Stomach (tissue), 9 donors: ENCODE data around the gene ITK. TPM values are rescaled to one million over a fixed set of nuclear protein-coding genes. Genes with fewer than 3 reads are reported as not detected.
"Not testable (repeated sequence)": the region's sequence is repeated elsewhere in the genome, so short reads cannot be mapped to it uniquely, and the experiment has no call there.

Experiments
- DNase-seq, 2 donors: peaks; one replicate each; pipeline versions ENCODE4 v3.0.0 to v3.0.0-alpha.2; 2013 to 2019
- H3K27ac ChIP-seq, 5 donors: fragments of 200-600 bp in 4 of 5; sonication (generic) in 4 of 5; one replicate each; pipeline ENCODE4 v1.5.1; 2013 to 2019; ENCODE audit warnings: mild to moderate bottlenecking in 1 of 5, moderate library complexity in 1 of 5
- H3K27me3 ChIP-seq, 3 donors: fragments of 200-600 bp; sonication (generic); one replicate each; pipeline ENCODE4 v1.5.1; 2017 to 2019; ENCODE audit warnings: mixed run types in 1 of 3
- H3K36me3 ChIP-seq, 4 donors: fragments of 200-600 bp; sonication (generic); 1 replicate in 3 of 4; 2 replicates in 1 of 4; pipeline ENCODE4 v1.5.1; 2016 to 2019
- H3K4me1 ChIP-seq, 4 donors: fragments of 200-600 bp; sonication (generic); one replicate each; pipeline ENCODE4 v1.5.1; 2016 to 2019
- H3K4me3 ChIP-seq, 4 donors: fragments of 200-600 bp; sonication (generic) in 3 of 4; one replicate each; pipeline ENCODE4 v1.5.1; 2016 to 2019; ENCODE audit warnings: mild to moderate bottlenecking in 1 of 4
- H3K9me3 ChIP-seq, 4 donors: fragments of 200-600 bp; sonication (generic); one replicate each; pipeline ENCODE4 v1.5.1; 2016 to 2019
- CTCF ChIP-seq, 7 experiments: fragments of 450-650 bp in 4 of 7; fragments of 200-600 bp in 3 of 7; sonication (generic) in 3 of 7; IDR thresholded peaks; one replicate each; pipeline ENCODE4 v1.5.1; 2016 to 2019; ENCODE audit warnings: antibody characterized with exemption in 7 of 7, control low read depth in 2 of 7, mild to moderate bottlenecking in 1 of 7
- EP300 ChIP-seq: sonication (generic); formaldehyde crosslinking; IDR thresholded peaks from one replicate; pipeline ENCODE4 v1.6.1; 2017; ENCODE audit warnings: antibody characterized with exemption
- POLR2A ChIP-seq, 4 donors: fragments of 450-650 bp; IDR thresholded peaks; one replicate each; pipeline ENCODE4 v1.6.1; 2016; ENCODE audit warnings: antibody characterized with exemption in 4 of 4, control low read depth in 2 of 4, mild to moderate bottlenecking in 1 of 4, moderate library complexity in 1 of 4
- POLR2AphosphoS5 ChIP-seq, 3 donors: sonication (generic); formaldehyde crosslinking; IDR thresholded peaks; one replicate each; pipeline ENCODE4 v1.6.1; 2016; ENCODE audit warnings: antibody characterized with exemption in 3 of 3
- WGBS, 5 donors: extraction: QIAGEN DNeasy Blood & Tissue Kit in 3 of 5; methylation state at CpG; one replicate each; pipeline versions ENCODE4 v1.1.5 to v1.1.7; 2013 to 2018; 5-methylcytosine and 5-hydroxymethylcytosine counted together
- intact Hi-C: fragments of 100-400 bp; cut with DNase I; formaldehyde crosslinking; loops from one replicate; pipeline ENCODE4 v1.15.1; 2023; ENCODE audit warnings: low total_unique reads
- polyA plus RNA-seq, 3 donors: library from polyadenylated mRNA; stranded (reverse); fragments of 200-250 nt; gene quantifications; one replicate each; pipeline ENCODE4 v1.2.3, GENCODE V29; 2013
- total RNA-seq, 5 donors: library from RNA; depleted of rRNA; stranded (reverse); fragments of >200 nt; gene quantifications; one replicate each; pipeline versions ENCODE4 v1.1.0 to v1.2.3, GENCODE V29; 2014 to 2016
- donor health status: healthy with polysubstance abuse.
- donor health status: Bipolar disorder and iron deficiency.
- donor health status: healthy.

ITK gene
- total and polyA plus RNA-seq, 8 donors: 0.58 to 9.9 (median 2.3) TPM; not detected in 1

GRCh38 chr5:157236423-157236822 is 55.8 kb downstream of the ITK start:
- TF ChIP-seq EP300: no peak
- TF ChIP-seq POLR2AphosphoS5 (IDR thresholded peaks at IDR 0.05): no peak
- TF ChIP-seq POLR2A (IDR thresholded peaks at IDR 0.05): no peak
- TF ChIP-seq CTCF (IDR thresholded peaks at IDR 0.05): no peak
- H3K4me1 ChIP-seq: no peaks in the 10 kb centered on the region
- no peak for DNase-seq
- no peaks in the 10 kb centered on the region for H3K27me3 ChIP-seq
- no peak overlapping the region for H3K4me3 ChIP-seq
- H3K9me3 ChIP-seq: no peaks in the 10 kb centered on the region
- H3K27ac ChIP-seq: no peak overlapping the region
- 73 to 83% (median 80%) methylated on average over 3 of the region's 3 CpGs for WGBS, 5 donors
- H3K36me3 ChIP-seq: no peaks in the 10 kb centered on the region
- intact Hi-C loops: no loop called here

GRCh38 chr5:157241483-157241882 is 60.8 kb downstream of the ITK start:
- TF ChIP-seq POLR2AphosphoS5 (IDR thresholded peaks at IDR 0.05): no peak
- no peak for TF ChIP-seq POLR2A (IDR thresholded peaks at IDR 0.05)
- TF ChIP-seq CTCF (IDR thresholded peaks at IDR 0.05): no peak
- TF ChIP-seq EP300: no peak
- Histone ChIP-seq H3K4me1 (no peaks in the 10 kb centered on the region), H3K27ac (no peak overlapping the region), H3K36me3 (no peaks in the 10 kb centered on the region), H3K27me3 (no peaks in the 10 kb centered on the region), H3K4me3 (no peak overlapping the region), H3K9me3 (no peaks in the 10 kb centered on the region)
- intact Hi-C loops: no loop called here
- WGBS, 5 donors: 62 to 88% (median 69%) methylated on average over 4 of the region's 4 CpGs
- no peak for DNase-seq

GRCh38 chr5:157244704-157245103 is 64.1 kb downstream of the ITK start:
- H3K27ac ChIP-seq, DNase-seq, H3K4me1 ChIP-seq, H3K9me3 ChIP-seq, H3K27me3 ChIP-seq, H3K36me3 ChIP-seq, H3K4me3 ChIP-seq, intact Hi-C loops: not testable (repeated sequence)
- 56 to 84% (median 74%) methylated on average over 7 of the region's 7 CpGs for WGBS, 5 donors

GRCh38 chr5:157245476-157245875 is 64.8 kb downstream of the ITK start:
- WGBS, 5 donors: 67 to 79% (median 69%) methylated on average over 4 of the region's 4 CpGs

GRCh38 chr5:157245886-157246285 is 65.2 kb downstream of the ITK start:
- Histone ChIP-seq H3K36me3 (no peaks in the 10 kb centered on the region), H3K4me1 (peaks cover 0 to 3% (median 0%) of the 10 kb centered on the region in 4 donors), H3K9me3 (no peaks in the 10 kb centered on the region), H3K27ac (no peak overlapping the region), H3K27me3 (no peaks in the 10 kb centered on the region), H3K4me3 (no peak overlapping the region)
- intact Hi-C loops: no loop called here
- TF ChIP-seq POLR2AphosphoS5 (IDR thresholded peaks at IDR 0.05) (no peak), POLR2A (IDR thresholded peaks at IDR 0.05) (no peak), CTCF (IDR thresholded peaks at IDR 0.05) (no peak), EP300 (no peak)
- WGBS, 5 donors: 61 to 72% (median 64%) methylated on average over 4 of the region's 4 CpGs
- no peak for DNase-seq

More at GRCh38 chr5:157245476-157245875, 64.8 kb downstream of the ITK start:
- Histone ChIP-seq H3K36me3 (no peaks in the 10 kb centered on the region), H3K27ac (no peak overlapping the region), H3K4me1 (peaks cover 0 to 3% (median 0%) of the 10 kb centered on the region in 4 donors), H3K9me3 (no peaks in the 10 kb centered on the region), H3K4me3 (no peak overlapping the region), H3K27me3 (no peaks in the 10 kb centered on the region)
- no peak for DNase-seq
- TF ChIP-seq POLR2A (IDR thresholded peaks at IDR 0.05): no peak
- intact Hi-C loops: no loop called here
